CD4-positive, alpha-beta T cell treated with Interleukin-6 for 4 hours (primary cell): ENCODE measurements around the gene AP2A1.
"Not testable (repeated sequence)": the region's sequence is repeated elsewhere in the genome, so short reads cannot be mapped to it uniquely, and the experiment has no call there.

ENCODE experiments used
- DNase-seq: peaks from one replicate; pipeline ENCODE4 v3.0.0-alpha.2; 2020; ENCODE audit warnings: mixed read lengths

The AP2A1 gene

GRCh38 chr19:49766930-49767299, at the start of gene AP2A1:
TSS of gene AP2A1 (plus strand) at chr19:49767001. CDS start at chr19:49767134, 133 bp downstream.
- DNase-seq: no peak

- DNase-seq: no peak
These were observed 48.3 kb upstream of the AP2A1 start for GRCh38 chr19:49718511-49718910.

- no peak for DNase-seq
These were observed 47.8 kb upstream of the AP2A1 start for GRCh38 chr19:49718991-49719390.

- DNase-seq: not testable (repeated sequence)
These were observed 47.4 kb upstream of the AP2A1 start for GRCh38 chr19:49719420-49719819.

- DNase-seq: no peak
These were observed 39.4 kb upstream of the AP2A1 start for GRCh38 chr19:49727217-49728030.

GRCh38 chr19:49730166-49730565, 36.6 kb upstream of the AP2A1 start:
- DNase-seq: no peak

GRCh38 chr19:49738268-49738667, 28.5 kb upstream of the AP2A1 start:
- no peak for DNase-seq

- no peak for DNase-seq
These were observed 27.7 kb upstream of the AP2A1 start for GRCh38 chr19:49739098-49739497.

GRCh38 chr19:49739933-49740332, 26.9 kb upstream of the AP2A1 start:
- no peak for DNase-seq

- DNase-seq: no peak
These were observed 25.5 kb upstream of the AP2A1 start for GRCh38 chr19:49741210-49741844.

GRCh38 chr19:49744946-49745381, 21.8 kb upstream of the AP2A1 start:
- DNase-seq: no peak

- DNase-seq: peak; percentile 52
These were observed 20.4 kb upstream of the AP2A1 start for GRCh38 chr19:49746206-49746958.

- no peak for DNase-seq
These were observed 17.6 kb upstream of the AP2A1 start for GRCh38 chr19:49749055-49749716.

GRCh38 chr19:49749771-49750170, 17.0 kb upstream of the AP2A1 start:
- no peak for DNase-seq

- DNase-seq: no peak
These were observed 14.1 kb upstream of the AP2A1 start for GRCh38 chr19:49752701-49753100.

- DNase-seq: no peak
These were observed 10.8 kb upstream of the AP2A1 start for GRCh38 chr19:49755956-49756355.

GRCh38 chr19:49758292-49758691, 8.5 kb upstream of the AP2A1 start:
- DNase-seq: no peak

GRCh38 chr19:49761249-49761624, 5.6 kb upstream of the AP2A1 start:
- no peak for DNase-seq

- DNase-seq: peak; percentile 47
These were observed 5.0 kb upstream of the AP2A1 start for GRCh38 chr19:49761625-49762311.

GRCh38 chr19:49763230-49763629, 3.6 kb upstream of the AP2A1 start, which contains the start of gene TSKS:
TSS of gene TSKS (minus strand) at chr19:49763306. CDS start at chr19:49763247, 59 bp downstream.
- no peak for DNase-seq

GRCh38 chr19:49764341-49764740, 2.5 kb upstream of the AP2A1 start:
- DNase-seq: no peak
